Measurements from ENCODE around the gene KRTAP13-4.

DNA sequence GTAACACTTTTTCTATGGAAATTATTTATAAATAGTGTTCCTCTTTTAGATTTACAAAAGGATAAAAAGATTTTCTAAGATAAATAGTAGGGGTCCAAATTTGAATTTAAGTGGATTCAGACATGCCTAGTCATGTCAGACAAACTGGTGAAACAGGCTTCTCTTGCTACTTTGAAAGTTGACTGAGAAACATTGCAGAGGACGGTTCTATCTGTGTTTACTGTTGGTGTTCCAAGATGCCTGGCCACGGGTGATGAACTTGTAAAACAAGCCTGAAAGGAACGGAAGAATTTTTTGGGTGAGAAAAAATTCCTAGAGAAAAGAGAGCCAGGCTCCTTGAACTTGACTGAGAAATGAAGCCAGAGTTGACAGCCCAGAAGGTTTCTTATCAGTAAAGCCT, 48.0 kb downstream of the KRTAP13-4 start:
- TF ChIP-seq, protein P1, sequence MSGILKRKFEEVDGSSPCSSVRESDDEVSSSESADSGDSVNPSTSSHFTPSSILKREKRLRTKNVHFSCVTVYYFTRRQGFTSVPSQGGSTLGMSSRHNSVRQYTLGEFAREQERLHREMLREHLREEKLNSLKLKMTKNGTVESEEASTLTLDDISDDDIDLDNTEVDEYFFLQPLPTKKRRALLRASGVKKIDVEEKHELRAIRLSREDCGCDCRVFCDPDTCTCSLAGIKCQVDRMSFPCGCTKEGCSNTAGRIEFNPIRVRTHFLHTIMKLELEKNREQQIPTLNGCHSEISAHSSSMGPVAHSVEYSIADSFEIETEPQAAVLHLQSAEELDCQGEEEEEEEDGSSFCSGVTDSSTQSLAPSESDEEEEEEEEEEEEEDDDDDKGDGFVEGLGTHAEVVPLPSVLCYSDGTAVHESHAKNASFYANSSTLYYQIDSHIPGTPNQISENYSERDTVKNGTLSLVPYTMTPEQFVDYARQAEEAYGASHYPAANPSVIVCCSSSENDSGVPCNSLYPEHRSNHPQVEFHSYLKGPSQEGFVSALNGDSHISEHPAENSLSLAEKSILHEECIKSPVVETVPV (CRISPR knock-in tag; IDR thresholded peaks at IDR 0.05) = no peak
- TF ChIP-seq ARNTL (CRISPR knock-in tag; IDR thresholded peaks at IDR 0.05; ENCODE audit: borderline replicate concordance, low read depth) = no peak
- TF ChIP-seq GLIS3 (CRISPR knock-in tag; IDR thresholded peaks at IDR 0.05) = no peak
- no peak for TF ChIP-seq ZNF70 (CRISPR knock-in tag; IDR thresholded peaks at IDR 0.05)
- no peak for TF ChIP-seq ZFP30 (CRISPR knock-in tag; IDR thresholded peaks at IDR 0.05)
- TF ChIP-seq CSDC2 (CRISPR knock-in tag; IDR thresholded peaks at IDR 0.05) = no peak
- TF ChIP-seq ZNF8 (CRISPR knock-in tag; IDR thresholded peaks at IDR 0.05) = no peak
- TF ChIP-seq OSR1 (CRISPR knock-in tag; IDR thresholded peaks at IDR 0.05) = no peak
- TF ChIP-seq, protein P2, sequence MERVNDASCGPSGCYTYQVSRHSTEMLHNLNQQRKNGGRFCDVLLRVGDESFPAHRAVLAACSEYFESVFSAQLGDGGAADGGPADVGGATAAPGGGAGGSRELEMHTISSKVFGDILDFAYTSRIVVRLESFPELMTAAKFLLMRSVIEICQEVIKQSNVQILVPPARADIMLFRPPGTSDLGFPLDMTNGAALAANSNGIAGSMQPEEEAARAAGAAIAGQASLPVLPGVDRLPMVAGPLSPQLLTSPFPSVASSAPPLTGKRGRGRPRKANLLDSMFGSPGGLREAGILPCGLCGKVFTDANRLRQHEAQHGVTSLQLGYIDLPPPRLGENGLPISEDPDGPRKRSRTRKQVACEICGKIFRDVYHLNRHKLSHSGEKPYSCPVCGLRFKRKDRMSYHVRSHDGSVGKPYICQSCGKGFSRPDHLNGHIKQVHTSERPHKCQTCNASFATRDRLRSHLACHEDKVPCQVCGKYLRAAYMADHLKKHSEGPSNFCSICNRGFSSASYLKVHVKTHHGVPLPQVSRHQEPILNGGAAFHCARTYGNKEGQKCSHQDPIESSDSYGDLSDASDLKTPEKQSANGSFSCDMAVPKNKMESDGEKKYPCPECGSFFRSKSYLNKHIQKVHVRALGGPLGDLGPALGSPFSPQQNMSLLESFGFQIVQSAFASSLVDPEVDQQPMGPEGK (CRISPR knock-in tag; IDR thresholded peaks at IDR 0.05; ENCODE audit: borderline replicate concordance) = no peak
- TF ChIP-seq PPARA (CRISPR knock-in tag; IDR thresholded peaks at IDR 0.05; ENCODE audit: borderline replicate concordance) = no peak
- TF ChIP-seq, protein P3, sequence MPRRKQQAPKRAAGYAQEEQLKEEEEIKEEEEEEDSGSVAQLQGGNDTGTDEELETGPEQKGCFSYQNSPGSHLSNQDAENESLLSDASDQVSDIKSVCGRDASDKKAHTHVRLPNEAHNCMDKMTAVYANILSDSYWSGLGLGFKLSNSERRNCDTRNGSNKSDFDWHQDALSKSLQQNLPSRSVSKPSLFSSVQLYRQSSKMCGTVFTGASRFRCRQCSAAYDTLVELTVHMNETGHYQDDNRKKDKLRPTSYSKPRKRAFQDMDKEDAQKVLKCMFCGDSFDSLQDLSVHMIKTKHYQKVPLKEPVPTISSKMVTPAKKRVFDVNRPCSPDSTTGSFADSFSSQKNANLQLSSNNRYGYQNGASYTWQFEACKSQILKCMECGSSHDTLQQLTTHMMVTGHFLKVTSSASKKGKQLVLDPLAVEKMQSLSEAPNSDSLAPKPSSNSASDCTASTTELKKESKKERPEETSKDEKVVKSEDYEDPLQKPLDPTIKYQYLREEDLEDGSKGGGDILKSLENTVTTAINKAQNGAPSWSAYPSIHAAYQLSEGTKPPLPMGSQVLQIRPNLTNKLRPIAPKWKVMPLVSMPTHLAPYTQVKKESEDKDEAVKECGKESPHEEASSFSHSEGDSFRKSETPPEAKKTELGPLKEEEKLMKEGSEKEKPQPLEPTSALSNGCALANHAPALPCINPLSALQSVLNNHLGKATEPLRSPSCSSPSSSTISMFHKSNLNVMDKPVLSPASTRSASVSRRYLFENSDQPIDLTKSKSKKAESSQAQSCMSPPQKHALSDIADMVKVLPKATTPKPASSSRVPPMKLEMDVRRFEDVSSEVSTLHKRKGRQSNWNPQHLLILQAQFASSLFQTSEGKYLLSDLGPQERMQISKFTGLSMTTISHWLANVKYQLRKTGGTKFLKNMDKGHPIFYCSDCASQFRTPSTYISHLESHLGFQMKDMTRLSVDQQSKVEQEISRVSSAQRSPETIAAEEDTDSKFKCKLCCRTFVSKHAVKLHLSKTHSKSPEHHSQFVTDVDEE (CRISPR knock-in tag; IDR thresholded peaks at IDR 0.05) = no peak
- no peak for TF ChIP-seq RARB (CRISPR knock-in tag; IDR thresholded peaks at IDR 0.05)
